Nephron (organoid): Measurements from ENCODE around the gene NXPH4.

Experiments
- H3K27ac Mint-ChIP-seq, 3 experiments: 2 replicates each; pipeline ENCODE4 v1.8.0; 2020; ENCODE audit warnings: mixed read lengths in 3 of 3, mild to moderate bottlenecking in 2 of 3, moderate library complexity in 1 of 3
- H3K27me3 Mint-ChIP-seq: 2 replicates; pipeline ENCODE4 v1.8.0; 2021; ENCODE audit warnings: low read depth, mild to moderate bottlenecking, moderate library complexity, mixed read lengths
- H3K36me3 Mint-ChIP-seq: 2 replicates; pipeline ENCODE4 v1.8.0; 2020; ENCODE audit warnings: low read depth, mixed read lengths
- H3K4me1 Mint-ChIP-seq: 2 replicates; pipeline ENCODE4 v1.8.0; 2020; ENCODE audit warnings: mixed read lengths
- H3K4me3 Mint-ChIP-seq, 3 experiments: 2 replicates each; pipeline ENCODE4 v1.8.0; 2020; ENCODE audit warnings: mild to moderate bottlenecking in 3 of 3, mixed read lengths in 3 of 3, moderate library complexity in 2 of 3
- H3K9me3 Mint-ChIP-seq: 2 replicates; pipeline ENCODE4 v1.8.0; 2020; ENCODE audit warnings: mixed read lengths
- CTCF ChIP-seq, 3 experiments: fragments of 200-600 bp; sonication (generic); IDR thresholded peaks; one replicate each; pipeline ENCODE4 v1.5.0; 2021; ENCODE audit warnings: antibody characterized with exemption in 3 of 3; ENCODE audit not compliant: unreplicated experiment in 3 of 3

Gene NXPH4

GRCh38 chr12:57244312-57244696, 27.7 kb downstream of the NXPH4 start:
- H3K4me1 Mint-ChIP-seq: peaks cover 68% of the 10 kb centered on the region
- peak overlapping the region; percentile 79 to 80 (median 79) for H3K4me3 Mint-ChIP-seq
- H3K9me3 Mint-ChIP-seq: no peaks in the 10 kb centered on the region
- H3K36me3 Mint-ChIP-seq: peaks cover 3% of the 10 kb centered on the region
- H3K27ac Mint-ChIP-seq: peak overlapping the region in 1 of 3 experiments; percentile 48
- no peak for TF ChIP-seq CTCF (IDR thresholded peaks at IDR 0.05; ENCODE audit: unreplicated experiment in 3 of 3)
- H3K27me3 Mint-ChIP-seq: peaks cover 58% of the 10 kb centered on the region

GRCh38 chr12:57247041-57247440, 30.4 kb downstream of the NXPH4 start:
- TF ChIP-seq CTCF (IDR thresholded peaks at IDR 0.05; ENCODE audit: unreplicated experiment in 3 of 3): no peak
- H3K9me3 Mint-ChIP-seq: no peaks in the 10 kb centered on the region
- H3K36me3 Mint-ChIP-seq: peaks cover 3% of the 10 kb centered on the region
- H3K27ac Mint-ChIP-seq: no peak overlapping the region
- H3K4me1 Mint-ChIP-seq: peaks cover 56% of the 10 kb centered on the region
- peaks cover 31% of the 10 kb centered on the region for H3K27me3 Mint-ChIP-seq
- peak overlapping the region in 1 of 3 experiments; percentile 20 for H3K4me3 Mint-ChIP-seq

- no peak overlapping the region for H3K27ac Mint-ChIP-seq
- peaks cover 43% of the 10 kb centered on the region for H3K4me1 Mint-ChIP-seq
- H3K9me3 Mint-ChIP-seq: no peaks in the 10 kb centered on the region
- peak overlapping the region; percentile 17 to 98 (median 83) for H3K4me3 Mint-ChIP-seq
- no peak for TF ChIP-seq CTCF (IDR thresholded peaks at IDR 0.05; ENCODE audit: unreplicated experiment in 3 of 3)
- H3K36me3 Mint-ChIP-seq: peaks cover 12% of the 10 kb centered on the region
- H3K27me3 Mint-ChIP-seq: peaks cover 10% of the 10 kb centered on the region
Measured at GRCh38 chr12:57248934-57249742, 32.5 kb downstream of the NXPH4 start.

GRCh38 chr12:57250541-57250940, 33.9 kb downstream of the NXPH4 start:
- no peaks in the 10 kb centered on the region for H3K27me3 Mint-ChIP-seq
- TF ChIP-seq CTCF (IDR thresholded peaks at IDR 0.05; ENCODE audit: unreplicated experiment in 3 of 3): no peak
- H3K36me3 Mint-ChIP-seq: peaks cover 16% of the 10 kb centered on the region
- peak overlapping the region; percentile 84 to 93 (median 91) for H3K27ac Mint-ChIP-seq
- no peaks in the 10 kb centered on the region for H3K9me3 Mint-ChIP-seq
- peak overlapping the region; percentile 52 to 98 (median 83) for H3K4me3 Mint-ChIP-seq
- peaks cover 32% of the 10 kb centered on the region for H3K4me1 Mint-ChIP-seq

GRCh38 chr12:57250956-57251355, 34.4 kb downstream of the NXPH4 start, which contains the start of gene STAC3:
Gene STAC3 (minus strand): TSS chr12:57251187. CDS start chr12:57249636, 1,551 bp downstream.
- peaks cover 32% of the 10 kb centered on the region for H3K4me1 Mint-ChIP-seq
- H3K36me3 Mint-ChIP-seq: peaks cover 20% of the 10 kb centered on the region
- no peaks in the 10 kb centered on the region for H3K27me3 Mint-ChIP-seq
- TF ChIP-seq CTCF (IDR thresholded peaks at IDR 0.05; ENCODE audit: unreplicated experiment in 3 of 3): no peak
- H3K27ac Mint-ChIP-seq: peak within 1 kb of the TSS; percentile 84 to 93 (median 91)
- peak within 1 kb of the TSS; percentile 52 to 98 (median 83) for H3K4me3 Mint-ChIP-seq
- no peaks in the 10 kb centered on the region for H3K9me3 Mint-ChIP-seq
